HG03439 (cell line): ENCODE results near the gene ALK.

Experiments used
- ATAC-seq: cut with Tn5 transposase; IDR thresholded peaks from one replicate; pipeline ENCODE4 v1.9.1; 2021; ENCODE audit warnings: mild to moderate bottlenecking, moderate library complexity; ENCODE audit not compliant: unreplicated experiment

ALK gene

GRCh38 chr2:29723255-29724001 lies 198.0 kb downstream of the ALK start:
- ATAC-seq, result peak; percentile 77

GRCh38 chr2:29719639-29720038 lies 201.7 kb downstream of the ALK start:
- no peak for ATAC-seq

- no peak for ATAC-seq
Observed at GRCh38 chr2:29718076-29718686, 203.2 kb downstream of the ALK start.

GRCh38 chr2:29715655-29716054 lies 205.7 kb downstream of the ALK start:
- no peak for ATAC-seq

- no peak for ATAC-seq
Observed at GRCh38 chr2:29714333-29714732, 207.1 kb downstream of the ALK start.

- ATAC-seq, result no peak
Observed at GRCh38 chr2:29706171-29706720, 215.1 kb downstream of the ALK start.

GRCh38 chr2:29705616-29706015 lies 215.8 kb downstream of the ALK start:
- ATAC-seq, result no peak

GRCh38 chr2:29703336-29703735 lies 218.1 kb downstream of the ALK start:
- no peak for ATAC-seq

- no peak for ATAC-seq
Observed at GRCh38 chr2:29702276-29702675, 219.1 kb downstream of the ALK start.

GRCh38 chr2:29700560-29700959 lies 220.8 kb downstream of the ALK start:
- no peak for ATAC-seq

GRCh38 chr2:29699045-29699444 lies 222.3 kb downstream of the ALK start:
- ATAC-seq, result no peak

- ATAC-seq, result no peak
Observed at GRCh38 chr2:29698216-29698615, 223.2 kb downstream of the ALK start.

- ATAC-seq, result no peak
Observed at GRCh38 chr2:29697715-29698114, 223.7 kb downstream of the ALK start.

GRCh38 chr2:29697181-29697580 lies 224.2 kb downstream of the ALK start:
- no peak for ATAC-seq

- ATAC-seq, result no peak
Observed at GRCh38 chr2:29694741-29695140, 226.6 kb downstream of the ALK start.

GRCh38 chr2:29691391-29691950 lies 229.9 kb downstream of the ALK start:
- ATAC-seq, result no peak

- ATAC-seq, result no peak
Observed at GRCh38 chr2:29689666-29690065, 231.7 kb downstream of the ALK start.

- no peak for ATAC-seq
Observed at GRCh38 chr2:29688429-29688828, 233.0 kb downstream of the ALK start.

- no peak for ATAC-seq
Observed at GRCh38 chr2:29687121-29687520, 234.3 kb downstream of the ALK start.

- ATAC-seq, result no peak
Observed at GRCh38 chr2:29676886-29677453, 244.4 kb downstream of the ALK start.

GRCh38 chr2:29664578-29664977 lies 256.8 kb downstream of the ALK start:
- no peak for ATAC-seq

GRCh38 chr2:29663268-29663667 lies 258.1 kb downstream of the ALK start:
- ATAC-seq, result no peak
